GM12872 (cell line): ENCODE results near the gene SLC29A1.

Experiments
- TF ChIP-seq, protein P1 (sequence below): IDR thresholded peaks from 3 replicates; pipeline ENCODE4 v1.5.1; 2011; ENCODE audit warnings: low read depth, mild to moderate bottlenecking, low read length, moderate library complexity; ENCODE audit not compliant: insufficient read depth

SLC29A1 gene

GRCh38 chr6:44199883-44200282 is 23.5 kb upstream of the SLC29A1 start:
- TF ChIP-seq, protein P1, sequence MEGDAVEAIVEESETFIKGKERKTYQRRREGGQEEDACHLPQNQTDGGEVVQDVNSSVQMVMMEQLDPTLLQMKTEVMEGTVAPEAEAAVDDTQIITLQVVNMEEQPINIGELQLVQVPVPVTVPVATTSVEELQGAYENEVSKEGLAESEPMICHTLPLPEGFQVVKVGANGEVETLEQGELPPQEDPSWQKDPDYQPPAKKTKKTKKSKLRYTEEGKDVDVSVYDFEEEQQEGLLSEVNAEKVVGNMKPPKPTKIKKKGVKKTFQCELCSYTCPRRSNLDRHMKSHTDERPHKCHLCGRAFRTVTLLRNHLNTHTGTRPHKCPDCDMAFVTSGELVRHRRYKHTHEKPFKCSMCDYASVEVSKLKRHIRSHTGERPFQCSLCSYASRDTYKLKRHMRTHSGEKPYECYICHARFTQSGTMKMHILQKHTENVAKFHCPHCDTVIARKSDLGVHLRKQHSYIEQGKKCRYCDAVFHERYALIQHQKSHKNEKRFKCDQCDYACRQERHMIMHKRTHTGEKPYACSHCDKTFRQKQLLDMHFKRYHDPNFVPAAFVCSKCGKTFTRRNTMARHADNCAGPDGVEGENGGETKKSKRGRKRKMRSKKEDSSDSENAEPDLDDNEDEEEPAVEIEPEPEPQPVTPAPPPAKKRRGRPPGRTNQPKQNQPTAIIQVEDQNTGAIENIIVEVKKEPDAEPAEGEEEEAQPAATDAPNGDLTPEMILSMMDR = no peak

DNA sequence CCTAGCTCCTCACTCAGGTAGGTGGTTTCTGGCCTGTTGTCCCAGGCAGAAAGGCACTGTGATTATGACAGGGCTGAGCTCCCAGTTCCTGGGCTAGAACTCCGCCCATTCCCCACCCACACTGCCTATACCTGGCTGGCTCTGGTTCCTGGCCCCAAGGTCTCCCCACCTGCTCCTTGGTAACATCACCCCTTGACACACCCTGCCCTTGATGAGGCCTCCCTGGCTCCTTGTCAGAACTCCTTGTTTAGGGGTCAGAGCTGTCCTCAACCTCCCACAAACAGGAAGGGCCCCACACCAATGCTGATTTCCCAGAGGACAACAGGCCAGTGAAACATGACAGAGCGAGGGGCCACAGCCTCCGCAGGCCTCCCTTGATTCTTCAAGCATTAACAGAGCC is 22.2 kb upstream of the SLC29A1 start:
- TF ChIP-seq, protein P1 = no peak

DNA sequence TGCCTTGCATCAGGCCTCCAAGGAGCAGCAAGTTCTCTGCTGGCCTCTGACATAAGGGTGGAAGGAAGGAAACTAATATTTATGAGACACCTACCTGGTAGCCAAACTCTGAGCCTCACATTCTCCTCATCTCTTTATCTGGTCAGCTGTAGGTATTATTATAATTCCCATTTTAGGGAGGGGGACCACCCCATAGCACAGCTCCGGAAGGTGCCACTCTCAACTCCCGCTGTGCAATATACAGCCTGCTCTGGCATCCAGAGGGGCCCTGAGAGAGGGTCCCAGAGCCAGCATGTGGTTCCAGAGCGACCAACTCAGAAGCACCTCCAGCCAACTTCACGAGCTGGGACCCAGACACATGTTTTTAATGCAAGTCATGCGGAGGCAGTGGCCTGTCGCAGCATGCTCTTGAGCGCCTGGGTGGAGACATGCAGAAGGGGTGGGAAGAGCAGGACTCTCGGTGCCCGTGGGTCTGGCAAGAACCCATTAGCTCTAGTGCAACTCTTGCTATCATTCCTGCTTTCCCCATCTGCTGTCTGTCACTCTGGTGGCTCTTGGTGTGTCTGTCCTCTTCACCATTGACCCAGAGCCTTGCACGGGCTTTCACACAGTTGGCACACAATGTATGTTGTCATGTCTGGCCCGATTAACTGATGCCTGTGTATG is 21.6 kb upstream of the SLC29A1 start:
- TF ChIP-seq, protein P1 = no peak

DNA sequence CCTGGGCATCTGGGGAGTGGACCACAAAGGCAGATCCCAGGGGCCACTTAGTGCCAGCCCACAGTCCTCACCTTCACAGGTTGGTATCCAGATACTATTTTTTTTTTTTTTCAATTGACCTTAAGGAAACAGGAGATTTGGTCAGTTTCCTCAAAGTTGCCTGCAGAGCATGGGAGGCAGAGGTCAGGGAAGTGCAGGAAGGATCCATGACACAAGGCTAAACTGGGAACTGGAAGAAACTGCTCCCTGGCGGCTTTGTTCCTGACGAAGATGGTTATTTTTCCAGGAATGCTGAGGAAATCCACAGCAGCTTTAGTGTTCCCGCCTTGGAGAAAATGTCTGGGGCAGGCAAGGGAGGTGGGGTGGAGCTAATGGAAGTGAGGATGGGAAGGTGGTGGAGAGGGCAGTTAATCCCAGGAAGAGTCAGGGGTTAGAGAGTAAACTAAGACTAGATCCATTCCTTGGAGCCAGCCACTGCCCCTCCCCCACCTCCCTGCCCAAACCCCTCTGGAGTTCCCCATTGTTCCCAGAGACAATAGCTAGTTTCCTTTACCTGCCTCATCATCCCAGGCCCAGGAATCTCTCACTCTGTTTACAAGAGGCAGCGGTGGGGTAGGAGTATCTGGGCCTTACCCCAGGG is 20.9 kb upstream of the SLC29A1 start:
- TF ChIP-seq, protein P1 = no peak

DNA sequence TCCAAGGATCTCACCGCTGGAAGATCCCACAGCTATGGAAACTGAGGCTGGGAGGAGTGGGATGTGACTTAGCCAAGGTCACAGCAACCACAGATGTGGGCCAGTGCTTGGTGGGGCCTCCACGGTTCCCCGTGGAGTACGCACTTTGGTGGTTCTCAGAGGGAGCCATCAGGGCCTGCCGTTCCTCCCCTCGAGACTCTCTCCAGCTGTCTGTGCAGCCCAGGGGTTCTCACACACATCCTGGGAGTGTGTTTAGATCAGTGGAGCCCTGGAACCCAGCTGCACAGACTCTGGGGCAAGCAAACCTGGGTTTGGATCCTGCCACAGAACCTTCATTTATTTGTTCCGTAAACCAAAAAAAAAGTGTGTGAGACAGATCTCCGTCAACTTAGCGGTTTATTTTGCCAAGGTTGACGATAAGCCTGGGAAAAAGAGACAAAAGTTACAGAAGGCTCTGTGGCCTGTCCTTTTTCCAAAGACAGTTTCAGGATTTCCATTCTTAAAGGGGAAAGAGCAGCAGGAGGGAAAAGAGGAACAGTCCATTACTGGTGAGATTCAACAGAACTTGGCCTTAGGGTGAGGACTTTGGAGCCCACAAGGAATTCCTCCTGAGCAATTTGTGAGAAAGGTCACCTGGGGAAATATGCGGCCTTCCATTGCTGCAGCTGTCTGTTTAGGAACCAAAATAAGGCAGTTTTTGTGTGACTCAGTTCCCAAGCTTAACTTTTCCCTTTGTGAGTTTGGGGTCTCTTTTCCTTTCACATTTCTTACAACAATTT is 20.2 kb upstream of the SLC29A1 start:
- TF ChIP-seq, protein P1 = no peak

- TF ChIP-seq, protein P1 = no peak
These were observed 19.4 kb upstream of the SLC29A1 start for GRCh38 chr6:44203955-44204354.

DNA sequence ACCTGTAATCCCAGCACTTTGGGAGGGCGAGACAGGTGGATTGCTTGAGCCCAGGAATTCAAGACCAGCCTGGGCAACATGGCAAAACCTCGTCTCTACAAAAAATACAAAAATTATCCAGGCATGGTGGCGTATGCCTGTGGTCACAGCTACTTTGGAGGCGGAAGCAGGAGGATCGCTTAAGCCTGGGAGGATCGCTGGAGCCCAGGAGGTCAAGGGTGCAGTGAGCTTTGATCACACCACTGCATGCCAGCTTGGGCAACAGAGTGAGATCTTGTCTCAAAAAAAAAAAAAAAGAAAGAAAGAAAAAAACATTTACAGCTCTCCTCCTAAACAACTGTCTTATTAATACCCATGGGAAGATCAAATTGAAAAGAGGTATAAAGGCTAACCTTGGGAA is 15.4 kb upstream of the SLC29A1 start:
- TF ChIP-seq, protein P1 = no peak
